DMS53 treated with DMSO at 0.1 percent for 48 hours (cell line): ENCODE measurements around the gene TPCN2.

Experiments used
- DNase-seq: peaks from one replicate; lab custom pipeline; 2025; ENCODE audit not compliant: unreplicated experiment; lab: John Stamatoyannopoulos, UW

TPCN2 gene

GRCh38 chr11:69159150-69159852, 110.6 kb downstream of the TPCN2 start:
- DNase-seq, result no peak

GRCh38 chr11:69160296-69161116, 111.8 kb downstream of the TPCN2 start:
- no peak for DNase-seq

- DNase-seq, result no peak
Measured at GRCh38 chr11:69161117-69161407, 112.3 kb downstream of the TPCN2 start.

GRCh38 chr11:69162505-69162904, 113.8 kb downstream of the TPCN2 start:
- DNase-seq, result no peak

- DNase-seq, result no peak
Measured at GRCh38 chr11:69163842-69164241, 115.1 kb downstream of the TPCN2 start.

- DNase-seq, result no peak
Measured at GRCh38 chr11:69164824-69165223, 116.1 kb downstream of the TPCN2 start.

- DNase-seq, result no peak
Measured at GRCh38 chr11:69165775-69166174, 117.0 kb downstream of the TPCN2 start.

- peak; percentile 3 for DNase-seq
Measured at GRCh38 chr11:69166218-69167115, 117.7 kb downstream of the TPCN2 start.

GRCh38 chr11:69167130-69167915, 118.6 kb downstream of the TPCN2 start:
- DNase-seq, result no peak

GRCh38 chr11:69167916-69168691, 119.4 kb downstream of the TPCN2 start:
- no peak for DNase-seq

GRCh38 chr11:69169479-69169878, 120.7 kb downstream of the TPCN2 start:
- no peak for DNase-seq

GRCh38 chr11:69170704-69171103, 122.0 kb downstream of the TPCN2 start:
- DNase-seq, result no peak

GRCh38 chr11:69171476-69172240, 122.9 kb downstream of the TPCN2 start:
- DNase-seq, result no peak

GRCh38 chr11:69172674-69173073, 123.9 kb downstream of the TPCN2 start:
- no peak for DNase-seq

GRCh38 chr11:69173331-69173730, 124.6 kb downstream of the TPCN2 start:
- DNase-seq, result no peak

- no peak for DNase-seq
Measured at GRCh38 chr11:69173925-69174581, 125.3 kb downstream of the TPCN2 start.

- DNase-seq, result no peak
Measured at GRCh38 chr11:69174841-69175240, 126.1 kb downstream of the TPCN2 start.

GRCh38 chr11:69178819-69179482, 130.2 kb downstream of the TPCN2 start:
- no peak for DNase-seq
